K562 (cell line): ENCODE results near the gene SPEG. TPM values are rescaled to one million over a fixed set of nuclear protein-coding genes. Genes with fewer than 3 reads are reported as not detected.

Source experiments
- ATAC-seq: fragments of 200-7000 bp; cut with Tn5 transposase; 3 replicates; pipeline ENCODE4 v1.9.1; 2020; ENCODE audit warnings: moderate library complexity
- BruUV-seq: library from RNA; stranded (reverse); fragments of 400-500 nt; replicated peaks from 2 replicates; lab custom pipeline; 2021; lab: Mats Ljungman, UMichigan
- CTCF ChIA-PET: fragments of 300-600 bp; formaldehyde crosslinking; extraction: SDS; loops from one replicate; lab custom pipeline; 2021; ENCODE audit warnings: low intra/inter-chr PET ratio; lab: Yijun Ruan, JAX
- POLR2A ChIA-PET: fragments of 300-600, 350-650 bp; sonication (Branson Sonifier 250); formaldehyde crosslinking; extraction: SDS; loops from one replicate; lab custom pipeline; 2021; ENCODE audit warnings: antibody characterized with exemption, inconsistent platforms; lab: Yijun Ruan, JAX
- DNase-seq, 4 experiments: peaks; one replicate each; pipeline versions ENCODE4 v3.0.0 to v3.0.0-alpha.2; 2011 to 2018; ENCODE audit warnings: low spot score in 3 of 4, mixed read lengths in 3 of 4; ENCODE audit errors: extremely low read depth in 1 of 4
- FAIRE-seq: peaks from 2 replicates; lab custom pipeline; 2011; peaks lifted over from hg19 to GRCh38; lab: Jason Lieb, UNC
- H2AFZ ChIP-seq: 2 replicates; pipeline ENCODE4 v1.6.0; 2011; ENCODE audit warnings: low read depth, low read length, control low read depth, inconsistent platforms
- H3K27ac ChIP-seq: fragments of 200-600 bp; 3 replicates; pipeline ENCODE4 v1.8.0; 2011; ENCODE audit warnings: low read depth, mild to moderate bottlenecking, control low read depth, inconsistent platforms, low read length, moderate library complexity, mixed read lengths; ENCODE audit errors: extremely low read depth
- H3K27me3 ChIP-seq, 2 experiments: fragments of 300-600 bp in 1 of 2; 2 replicates in 1 of 2; 3 replicates in 1 of 2; pipeline versions ENCODE4 v1.6.0 to v1.8.0; 2011; ENCODE audit warnings: inconsistent platforms in 2 of 2, low read length in 2 of 2, mild to moderate bottlenecking in 1 of 2, mixed read lengths in 1 of 2, moderate library complexity in 1 of 2; ENCODE audit not compliant: control insufficient read depth in 2 of 2, insufficient read depth in 2 of 2
- H3K36me3 ChIP-seq: fragments of 300-600 bp; 3 replicates; pipeline ENCODE4 v1.8.0; 2011; ENCODE audit warnings: mild to moderate bottlenecking, low read length, inconsistent platforms; ENCODE audit not compliant: control insufficient read depth, insufficient read depth
- H3K4me1 ChIP-seq, 2 experiments: fragments of 200-600 bp in 1 of 2; replicated peaks in 1 of 2; 2 replicates in 1 of 2; 3 replicates in 1 of 2; pipeline versions ENCODE4 v1.5.1 to v1.8.0; 2011; ENCODE audit warnings: inconsistent platforms in 2 of 2, low read length in 2 of 2, mild to moderate bottlenecking in 1 of 2, mixed read lengths in 1 of 2, moderate library complexity in 1 of 2; ENCODE audit not compliant: control insufficient read depth in 2 of 2, insufficient read depth in 2 of 2
- H3K4me2 ChIP-seq: 2 replicates; pipeline ENCODE4 v1.6.1; 2011; ENCODE audit warnings: low read length, control low read depth, inconsistent platforms, mixed read lengths; ENCODE audit not compliant: insufficient read depth
- H3K4me3 ChIP-seq: fragments of 200-600 bp; sonication (generic), shearing (Covaris generic); 2 replicates; pipeline ENCODE4 v1.5.1; 2016; ENCODE audit warnings: control low read depth, inconsistent platforms
- H3K79me2 ChIP-seq: fragments of 200-600 bp; 3 replicates; pipeline ENCODE4 v1.8.0; 2011; ENCODE audit warnings: low read length, inconsistent platforms; ENCODE audit not compliant: control insufficient read depth, insufficient read depth
- H3K9ac ChIP-seq, 2 experiments: 2 replicates each; pipeline versions ENCODE4 v1.6.0 to v1.6.1; 2011; ENCODE audit warnings: low read depth in 2 of 2, low read length in 2 of 2, control low read depth in 1 of 2, inconsistent platforms in 1 of 2, mild to moderate bottlenecking in 1 of 2, mixed read lengths in 1 of 2; ENCODE audit not compliant: insufficient read depth in 1 of 2
- H3K9me1 ChIP-seq: one replicate; pipeline ENCODE4 v1.6.0; 2011; ENCODE audit warnings: inconsistent platforms, mild to moderate bottlenecking, low read length, moderate library complexity; ENCODE audit not compliant: control insufficient read depth, insufficient read depth
- H3K9me3 ChIP-seq: replicated peaks from 2 replicates; pipeline ENCODE4 v1.5.1; 2011; ENCODE audit warnings: low read depth, low read length, inconsistent platforms; ENCODE audit not compliant: control insufficient read depth, insufficient read depth
- H4K20me1 ChIP-seq: replicated peaks from 2 replicates; pipeline ENCODE4 v1.6.1; 2011; ENCODE audit warnings: low read length, inconsistent platforms, mixed read lengths; ENCODE audit not compliant: control insufficient read depth, insufficient read depth
- CHD1 ChIP-seq: fragments of 200-600 bp; sonication (generic); IDR thresholded peaks from one replicate; pipeline ENCODE4 v1.6.1; 2012; ENCODE audit warnings: mild to moderate bottlenecking, moderate library complexity, low read length, inconsistent platforms
- COPS2 ChIP-seq: fragments of 450-650 bp; conservative IDR thresholded peaks from 2 replicates; pipeline ENCODE4 v1.6.1; 2016; ENCODE audit warnings: mild to moderate bottlenecking, moderate library complexity
- DEAF1 ChIP-seq: fragments of 450-650 bp; formaldehyde crosslinking; IDR thresholded peaks from 2 replicates; pipeline ENCODE4 v1.4.0; 2020; ENCODE audit warnings: mild to moderate bottlenecking, moderate library complexity
- HMBOX1 ChIP-seq: sonication (generic); IDR thresholded peaks from 2 replicates; pipeline ENCODE4 v1.6.1; 2016
- JUN ChIP-seq, 2 experiments: sonication (generic) in 1 of 2; formaldehyde crosslinking in 1 of 2; IDR thresholded peaks; 2 replicates each; pipeline versions ENCODE4 v1.6.1 to v1.8.0; 2012 to 2022; ENCODE audit warnings: borderline replicate concordance in 2 of 2, mild to moderate bottlenecking in 2 of 2, improper control_type of control experiment in 1 of 2, low read depth in 1 of 2, low read length in 1 of 2, missing genetic modification reagents in 1 of 2
- NR4A1 ChIP-seq, 2 experiments: fragments of 250-450 bp in 1 of 2; fragments of 450-650 bp in 1 of 2; sonication (Bioruptor Pico) in 1 of 2; IDR thresholded peaks; 2 replicates each; pipeline versions ENCODE4 v1.4.0 to v1.6.1; 2016 to 2020; ENCODE audit warnings: mild to moderate bottlenecking in 2 of 2, missing compliant biosample characterization in 1 of 2, missing genetic modification characterization in 1 of 2, moderate library complexity in 1 of 2
- ZKSCAN1 ChIP-seq: fragments of 150-350 bp; IDR thresholded peaks from 2 replicates; pipeline ENCODE4 v1.6.1; 2016; ENCODE audit warnings: low read depth, low read length
- ZNF274 ChIP-seq: IDR thresholded peaks from 2 replicates; pipeline ENCODE4 v1.6.1; 2011; ENCODE audit warnings: low read depth, mild to moderate bottlenecking, low read length, moderate library complexity, borderline replicate concordance
- ZNF316 ChIP-seq: fragments of 450-650 bp; IDR thresholded peaks from 2 replicates; pipeline ENCODE4 v1.6.1; 2016
- ZNF764 ChIP-seq: fragments of 250-450 bp; sonication (Bioruptor Pico); IDR thresholded peaks from 2 replicates; pipeline ENCODE4 v1.4.0; 2020; ENCODE audit warnings: low read depth, mild to moderate bottlenecking, moderate library complexity
- ZNF766 ChIP-seq: fragments of 200-800 bp; sonication (Bioruptor generic); conservative IDR thresholded peaks from 2 replicates; pipeline ENCODE4 v1.6.1; 2016; ENCODE audit warnings: missing genetic modification characterization, missing compliant biosample characterization
- ZSCAN29 ChIP-seq: fragments of 450-650 bp; IDR thresholded peaks from 2 replicates; pipeline ENCODE4 v1.6.1; 2017
- WGBS: fragments of 100-300 bp; shearing (Covaris generic); methylation state at CpG from one replicate; pipeline ENCODE4 v1.1.6; 2016; ENCODE audit warnings: low coverage, mixed read lengths; ENCODE audit not compliant: insufficient coverage; ENCODE audit errors: missing lambda C conversion rate; 5-methylcytosine and 5-hydroxymethylcytosine counted together
- in situ Hi-C: fragments of 300-500 bp; cut with MboI; formaldehyde crosslinking; loops from 4 replicates; pipeline ENCODE4 v1.15.0; 2018; ENCODE audit warnings: inconsistent platforms, mixed read lengths
- intact Hi-C: fragments of 100-400 bp; cut with micrococcal nuclease; formaldehyde crosslinking; loops from 2 replicates; pipeline ENCODE4 v1.14.2; 2022
- polyA plus RNA-seq, 8 experiments: library from polyadenylated mRNA; depleted of rRNA in 4 of 8; stranded (reverse) in 5 of 8; unstranded in 3 of 8; fragments of >200 nt; fragmentation: Nextera tagmentation in 2 of 8; fragmentation: Illumina TruSeq in 1 of 8; extraction: Ambion mirVana in 2 of 8; extraction: Trizol in 1 of 8; gene quantifications; 2 replicates each; pipeline versions ENCODE4 v1.2.1 to v1.2.3, GENCODE V29; 2011 to 2014; ENCODE audit warnings: inconsistent platforms in 1 of 8, missing spikeins in 1 of 8
- total RNA-seq, 7 experiments: library from RNA; depleted of rRNA in 6 of 7; stranded (reverse); fragments of >200 nt in 6 of 7; fragmentation: Illumina TruSeq in 2 of 7; extraction: Trizol in 2 of 7; gene quantifications; 2 replicates each; pipeline versions ENCODE4 v1.2.1 to v1.2.3, GENCODE V29; 2011 to 2021; ENCODE audit warnings: low replicate concordance in 1 of 7

The SPEG gene
- total and polyA plus RNA-seq, 9 of the 15 experiments (the other 6 are each of a cell fraction or from before 2014, with no cell fraction given): 0.49 to 8.7 (median 3.0) TPM

GRCh38 chr2:219517954-219518778, 83.5 kb downstream of the SPEG start:
- WGBS: 51% methylated on average over 8 of the region's 10 CpGs
- H3K27me3 ChIP-seq: no peaks in the 10 kb centered on the region

More at GRCh38 chr2:219517954-219518778, 83.5 kb downstream of the SPEG start:
- Histone ChIP-seq H3K9me1 (peaks cover 3% of the 10 kb centered on the region), H3K27ac (peak overlapping the region; percentile 38; the same call in 1 of the 3 replicates), H2AFZ (no peak overlapping the region), H3K4me2 (peak overlapping the region; percentile 78), H3K4me3 (0 out of 2 replicates have a peak overlapping the region, but pooled peaks have one; percentile 10), H3K4me1 (peaks cover 64 to 93% of the 10 kb centered on the region in 2 experiments), H3K9me3 (no peaks in the 10 kb centered on the region), H3K9ac (peak overlapping the region in 1 of 2 experiments; percentile 51; a peak in 1 of 4 replicates), H3K79me2 (peaks cover 74% of the 10 kb centered on the region), H3K36me3 (peaks cover 16% of the 10 kb centered on the region; the same call in 2 of the 3 replicates), H4K20me1 (no peaks in the 10 kb centered on the region)
- peak; percentile 12 for TF ChIP-seq CHD1
- TF ChIP-seq ZSCAN29: no peak
- no peak for TF ChIP-seq NR4A1 (CRISPR knock-in tag; IDR thresholded peaks at IDR 0.05)
- no peak for TF ChIP-seq NR4A1 (tag; IDR thresholded peaks at IDR 0.05)
- no peak for TF ChIP-seq ZNF764
- no peak for TF ChIP-seq ZNF274
- no peak for TF ChIP-seq HMBOX1
- peak; percentile 57 for TF ChIP-seq ZNF316
- no peak for TF ChIP-seq COPS2
- TF ChIP-seq JUN (IDR thresholded peaks at IDR 0.05; ENCODE audit: borderline replicate concordance, low read depth, low read length): no peak
- no peak for TF ChIP-seq JUN (CRISPR knock-in tag; IDR thresholded peaks at IDR 0.05; ENCODE audit: borderline replicate concordance)
- TF ChIP-seq ZKSCAN1: peak; percentile 79
- TF ChIP-seq DEAF1 (CRISPR knock-in tag): no peak
- no peak for TF ChIP-seq ZNF766 (CRISPR knock-in tag)
- ChIA-PET CTCF (interaction anchor here (0.6 kb wide), 1 partner anchor 22 kb away, joined by 3 read pairs; a partner anchor contains a TSS), POLR2A (interaction anchor here (0.6 to 1.6 kb wide), 5 partner anchors 12 to 513 kb away, joined by 3 to 4 read pairs (median 4); no protein-coding TSS in a partner anchor)
- BruUV-seq: no TSS peak
- DNase-seq (no peak), ATAC-seq (no peak), FAIRE-seq (no peak)
- in situ Hi-C loops (no loop called here), intact Hi-C loops (no loop called here)
